Sigmoid colon (tissue), 7 donors: ENCODE measurements around the gene FGR. TPM values are rescaled to one million over a fixed set of nuclear protein-coding genes. Genes with fewer than 3 reads are reported as not detected.

ENCODE experiments used
- DNase-seq: peaks from one replicate; pipeline ENCODE4 v3.0.0-alpha.2; 2019
- H3K27ac ChIP-seq, 4 donors: fragments of 200-600 bp; sonication (generic); one replicate each; pipeline ENCODE4 v1.5.1; 2016 to 2019; ENCODE audit warnings: mild to moderate bottlenecking in 1 of 4
- H3K27me3 ChIP-seq, 3 donors: fragments of 200-600 bp; sonication (generic); one replicate each; pipeline ENCODE4 v1.5.1; 2019; ENCODE audit warnings: mild to moderate bottlenecking in 1 of 3
- H3K36me3 ChIP-seq, 4 donors: fragments of 200-600 bp; sonication (generic); one replicate each; pipeline ENCODE4 v1.5.1; 2016 to 2019
- H3K4me1 ChIP-seq, 4 donors: fragments of 200-600 bp; sonication (generic); one replicate each; pipeline ENCODE4 v1.5.1; 2017 to 2019
- H3K4me3 ChIP-seq, 4 donors: fragments of 200-600 bp; sonication (generic); one replicate each; pipeline ENCODE4 v1.5.1; 2017 to 2019; ENCODE audit warnings: mild to moderate bottlenecking in 2 of 4, moderate library complexity in 1 of 4
- H3K9me3 ChIP-seq, 4 donors: fragments of 200-600 bp in 3 of 4; sonication (generic) in 3 of 4; one replicate each; pipeline versions ENCODE4 v1.5.1 to v1.6.1; 2013 to 2019
- CTCF ChIP-seq, 4 experiments: fragments of 450-650 bp in 3 of 4; fragments of 200-600 bp in 1 of 4; IDR thresholded peaks; one replicate each; pipeline ENCODE4 v1.5.1; 2016 to 2019; ENCODE audit warnings: antibody characterized with exemption in 4 of 4, mild to moderate bottlenecking in 3 of 4, moderate library complexity in 2 of 4
- EP300 ChIP-seq, 4 donors: sonication (generic); formaldehyde crosslinking; IDR thresholded peaks; one replicate each; pipeline ENCODE4 v1.6.1; 2017; ENCODE audit warnings: antibody characterized with exemption in 4 of 4
- POLR2A ChIP-seq, 2 donors: fragments of 450-650 bp; IDR thresholded peaks; one replicate each; pipeline ENCODE4 v1.6.1; 2016; ENCODE audit warnings: antibody characterized with exemption in 2 of 2, mild to moderate bottlenecking in 2 of 2, moderate library complexity in 2 of 2
- POLR2AphosphoS5 ChIP-seq, 4 donors: sonication (generic); formaldehyde crosslinking; IDR thresholded peaks; one replicate each; pipeline ENCODE4 v1.6.1; 2017; ENCODE audit warnings: antibody characterized with exemption in 4 of 4
- WGBS, 2 donors: extraction: QIAGEN DNeasy Blood & Tissue Kit; methylation state at CpG; one replicate each; pipeline ENCODE4 v1.1.7; 2013; 5-methylcytosine and 5-hydroxymethylcytosine counted together
- intact Hi-C: fragments of 100-400 bp; cut with DNase I; formaldehyde crosslinking; loops from one replicate; pipeline ENCODE4 v1.15.1; 2023
- polyA plus RNA-seq, 3 donors: library from polyadenylated mRNA; stranded (reverse); fragments of 200-250 nt; gene quantifications; one replicate each; pipeline ENCODE4 v1.2.3, GENCODE V29; 2013
- total RNA-seq, 4 donors: library from RNA; depleted of rRNA; stranded (reverse); fragments of >200 nt; gene quantifications; one replicate each; pipeline ENCODE4 v1.1.0, GENCODE V29; 2016
- donor health status: healthy with polysubstance abuse.
- donor health status: Bipolar disorder and iron deficiency.
- donor health status: healthy.

FGR gene
- total and polyA plus RNA-seq, 7 donors = 3.0 to 14.4 (median 6.9) TPM

- Histone ChIP-seq H3K4me3 (no peak overlapping the region), H3K36me3 (no peaks in the 10 kb centered on the region), H3K27me3 (no peaks in the 10 kb centered on the region), H3K4me1 (peaks cover 0 to 78% (median 70%) of the 10 kb centered on the region in 4 donors), H3K27ac (peak overlapping the region; percentile 92 to 100 (median 97)), H3K9me3 (no peaks in the 10 kb centered on the region)
- TF ChIP-seq EP300 (IDR thresholded peaks at IDR 0.05) (no peak), CTCF (IDR thresholded peaks at IDR 0.05) (no peak), POLR2A (IDR thresholded peaks at IDR 0.05) (no peak)
- no peak for DNase-seq
- intact Hi-C loops = loop anchor here (2.0 to 10.0 kb wide), 2 partner anchors 34 to 276 kb away; partner anchors contain the start of gene TMEM222
- 69 to 75% methylated on average over 3 of the region's 3 CpGs for WGBS, 2 donors
These were observed 34.3 kb downstream of the FGR start for GRCh38 chr1:27600498-27601175.

GRCh38 chr1:27599605-27600497 lies 35.1 kb downstream of the FGR start:
- no peaks in the 10 kb centered on the region for H3K9me3 ChIP-seq
- no peak for DNase-seq
- WGBS, 2 donors = 53 to 59% methylated on average over 9 of the region's 9 CpGs
- peak overlapping the region in 3 of 4 donors; percentile 1 to 16 (median 14) for H3K4me3 ChIP-seq
- intact Hi-C loops = loop anchor here (2.0 to 10.0 kb wide), 2 partner anchors 33 to 275 kb away; partner anchors contain the start of gene TMEM222
- peak overlapping the region; percentile 92 to 100 (median 97) for H3K27ac ChIP-seq
- no peak for TF ChIP-seq EP300 (IDR thresholded peaks at IDR 0.05)
- TF ChIP-seq POLR2AphosphoS5 (IDR thresholded peaks at IDR 0.05) = no peak
- no peak for TF ChIP-seq POLR2A (IDR thresholded peaks at IDR 0.05)
- no peak for TF ChIP-seq CTCF (IDR thresholded peaks at IDR 0.05)
- H3K27me3 ChIP-seq = no peaks in the 10 kb centered on the region
- peaks cover 0 to 86% (median 77%) of the 10 kb centered on the region in 4 donors for H3K4me1 ChIP-seq
- H3K36me3 ChIP-seq = no peaks in the 10 kb centered on the region

- intact Hi-C loops = no loop called here
- peak overlapping the region in 3 of 4 donors; percentile 1 to 16 (median 14) for H3K4me3 ChIP-seq
- no peaks in the 10 kb centered on the region for H3K9me3 ChIP-seq
- H3K27ac ChIP-seq = peak overlapping the region; percentile 92 to 100 (median 97)
- TF ChIP-seq CTCF (IDR thresholded peaks at IDR 0.05) (no peak), POLR2A (IDR thresholded peaks at IDR 0.05) (no peak), POLR2AphosphoS5 (IDR thresholded peaks at IDR 0.05) (peak; percentile 31 to 78 (median 46)), EP300 (IDR thresholded peaks at IDR 0.05) (peak in 1 of 4 donors; percentile 33)
- no peaks in the 10 kb centered on the region for H3K36me3 ChIP-seq
- H3K4me1 ChIP-seq = peaks cover 0 to 87% (median 82%) of the 10 kb centered on the region in 4 donors
- 14 to 39% methylated on average over 6 of the region's 6 CpGs for WGBS, 2 donors
- H3K27me3 ChIP-seq = no peaks in the 10 kb centered on the region
- peak; percentile 94 for DNase-seq
These were observed 36.0 kb downstream of the FGR start for GRCh38 chr1:27598902-27599528.

- no peaks in the 10 kb centered on the region for H3K9me3 ChIP-seq
- TF ChIP-seq POLR2A (IDR thresholded peaks at IDR 0.05) (no peak), POLR2AphosphoS5 (IDR thresholded peaks at IDR 0.05) (no peak), EP300 (IDR thresholded peaks at IDR 0.05) (no peak), CTCF (IDR thresholded peaks at IDR 0.05) (no peak)
- H3K4me1 ChIP-seq = peaks cover 0 to 95% (median 90%) of the 10 kb centered on the region in 4 donors
- no peaks in the 10 kb centered on the region for H3K36me3 ChIP-seq
- no peaks in the 10 kb centered on the region for H3K27me3 ChIP-seq
- H3K4me3 ChIP-seq = peak overlapping the region in 1 of 4 donors; percentile 3
- H3K27ac ChIP-seq = peak overlapping the region; percentile 92 to 100 (median 97)
- DNase-seq = peak; percentile 87
- intact Hi-C loops = no loop called here
- 56 to 80% methylated on average over 3 of the region's 3 CpGs for WGBS, 2 donors
These were observed 36.7 kb downstream of the FGR start for GRCh38 chr1:27598295-27598687.
